ENCODE data around the gene THAP6. TPM values are rescaled to one million over a fixed set of nuclear protein-coding genes. Genes with fewer than 3 reads are reported as not detected.

Gene THAP6
- total and polyA plus RNA-seq, 2 donors (not counting 1 experiment from before 2014, with no cell fraction given), result 8.9 to 38.3 TPM

- no peak overlapping the region for H2AFZ ChIP-seq (ENCODE audit: insufficient read depth, low read depth, low read length, poor library complexity, severe bottlenecking)
- no peak overlapping the region for H3K4me2 ChIP-seq (replicated peaks; ENCODE audit: low read depth, low read length, poor library complexity, severe bottlenecking)
- H3K4me3 Mint-ChIP-seq, result peak overlapping the region; percentile 59
- no peaks in the 10 kb centered on the region for H3K9me3 ChIP-seq (ENCODE audit: control extremely low read depth in 1 of 3, control insufficient read depth in 2 of 3, insufficient read depth in 1 of 3, low read length in 2 of 3)
- CTCF ChIA-PET, result interaction anchor here (0.6 kb wide), 1 partner anchor 356 kb away, joined by 4 read pairs; no protein-coding TSS in a partner anchor
- peaks cover 0 to 4% of the 10 kb centered on the region in 2 donors for H3K4me1 ChIP-seq (ENCODE audit: control insufficient read depth in 2 of 2, insufficient read depth in 2 of 2, low read length in 2 of 2)
- no peak overlapping the region for H3K9ac ChIP-seq (ENCODE audit: low read length)
- no peak for ATAC-seq (ENCODE audit: low read depth)
- no peak for DNase-seq
- no peak overlapping the region for H3K27ac ChIP-seq (ENCODE audit: low read length in 2 of 2)
- peaks cover 27% of the 10 kb centered on the region for H3K27me3 Mint-ChIP-seq
- H3K4me1 Mint-ChIP-seq, result peaks cover 13% of the 10 kb centered on the region
- H3K27me3 ChIP-seq (replicated peaks in 1 of 4; ENCODE audit: control extremely low read depth in 1 of 4, control insufficient read depth in 3 of 4, insufficient read depth in 4 of 4, low read length in 3 of 4), result no peaks in the 10 kb centered on the region
- no peaks in the 10 kb centered on the region for H4K20me1 ChIP-seq (ENCODE audit: control insufficient read depth, insufficient read depth, low read length, poor library complexity, severe bottlenecking)
- H3K36me3 ChIP-seq (replicated peaks in 1 of 2; ENCODE audit: control extremely low read depth in 1 of 2, control insufficient read depth in 1 of 2, extremely low read depth in 1 of 2, insufficient read depth in 2 of 2, low read length in 1 of 2), result no peaks in the 10 kb centered on the region
- H3K27ac Mint-ChIP-seq, result no peak overlapping the region
- 78% methylated on average over 6 of the region's 8 CpGs for WGBS (ENCODE audit: insufficient coverage)
- H3K9me3 Mint-ChIP-seq (ENCODE audit: insufficient read depth), result no peaks in the 10 kb centered on the region
- no peak for TF ChIP-seq EZH2 (IDR thresholded peaks at IDR 0.05; ENCODE audit: borderline replicate concordance, insufficient read depth, low read depth, low read length, poor library complexity, severe bottlenecking)
- no peak for TF ChIP-seq CTCF (IDR thresholded peaks at IDR 0.05)
- no peak overlapping the region for H3K4me3 ChIP-seq (ENCODE audit: control extremely low read depth in 1 of 5, extremely low read depth in 1 of 5, insufficient read depth in 1 of 5, low read depth in 2 of 5, low read length in 4 of 5)
- POLR2A ChIA-PET, result no interaction called here
- intact Hi-C loops (cut with micrococcal nuclease), result no loop called here
- no peaks in the 10 kb centered on the region for H3K79me2 ChIP-seq (ENCODE audit: control insufficient read depth, insufficient read depth, low read length)
Observed at GRCh38 chr4:75557696-75558095, 43.4 kb downstream of the THAP6 start.

- DNase-seq, result no peak
- Histone ChIP-seq H2AFZ (ENCODE audit: insufficient read depth, low read depth, low read length, poor library complexity, severe bottlenecking) (no peak overlapping the region), H3K9ac (ENCODE audit: low read length) (no peak overlapping the region), H3K4me3 (ENCODE audit: control extremely low read depth in 1 of 5, extremely low read depth in 1 of 5, insufficient read depth in 1 of 5, low read depth in 2 of 5, low read length in 4 of 5) (no peak overlapping the region), H3K27me3 (replicated peaks in 1 of 4; ENCODE audit: control extremely low read depth in 1 of 4, control insufficient read depth in 3 of 4, insufficient read depth in 4 of 4, low read length in 3 of 4) (no peaks in the 10 kb centered on the region), H3K27ac (ENCODE audit: low read length in 2 of 2) (no peak overlapping the region), H4K20me1 (ENCODE audit: control insufficient read depth, insufficient read depth, low read length, poor library complexity, severe bottlenecking) (no peaks in the 10 kb centered on the region), H3K4me1 (ENCODE audit: control insufficient read depth in 2 of 2, insufficient read depth in 2 of 2, low read length in 2 of 2) (no peaks in the 10 kb centered on the region), H3K79me2 (ENCODE audit: control insufficient read depth, insufficient read depth, low read length) (no peaks in the 10 kb centered on the region), H3K4me2 (replicated peaks; ENCODE audit: low read depth, low read length, poor library complexity, severe bottlenecking) (no peak overlapping the region), H3K9me3 (ENCODE audit: control extremely low read depth in 1 of 3, control insufficient read depth in 2 of 3, insufficient read depth in 1 of 3, low read length in 2 of 3) (no peaks in the 10 kb centered on the region), H3K36me3 (replicated peaks in 1 of 2; ENCODE audit: control extremely low read depth in 1 of 2, control insufficient read depth in 1 of 2, extremely low read depth in 1 of 2, insufficient read depth in 2 of 2, low read length in 1 of 2) (no peaks in the 10 kb centered on the region)
- H3K4me3 Mint-ChIP-seq, result no peak overlapping the region
- peaks cover 2% of the 10 kb centered on the region for H3K4me1 Mint-ChIP-seq
- ChIA-PET POLR2A (no interaction called here), CTCF (no interaction called here)
- peaks cover 35% of the 10 kb centered on the region for H3K27me3 Mint-ChIP-seq
- H3K9me3 Mint-ChIP-seq (ENCODE audit: insufficient read depth), result no peaks in the 10 kb centered on the region
- no peak overlapping the region for H3K27ac Mint-ChIP-seq
- intact Hi-C loops (cut with micrococcal nuclease), result no loop called here
- no peak for TF ChIP-seq EZH2 (IDR thresholded peaks at IDR 0.05; ENCODE audit: borderline replicate concordance, insufficient read depth, low read depth, low read length, poor library complexity, severe bottlenecking)
- WGBS (ENCODE audit: insufficient coverage), result 97% methylated on average over 7 of the region's 8 CpGs
- ATAC-seq (ENCODE audit: low read depth), result no peak
Observed at GRCh38 chr4:75561789-75562188, 47.5 kb downstream of the THAP6 start.
